ENCODE measurements around the gene MARCHF6. TPM values are rescaled to one million over a fixed set of nuclear protein-coding genes. Genes with fewer than 3 reads are reported as not detected.
"Not testable (repeated sequence)": the region's sequence is repeated elsewhere in the genome, so short reads cannot be mapped to it uniquely, and the experiment has no call there.

MARCHF6 gene
- polyA plus RNA-seq, 3 donors, result 24.0 to 90.1 (median 31.0) TPM

GRCh38 chr5:10387690-10388089, 34.2 kb downstream of the MARCHF6 start:
- Histone ChIP-seq H3K4me2 (replicated peaks; ENCODE audit: extremely low read depth, low read length, poor library complexity, severe bottlenecking) (no peak overlapping the region), H3K9me3 (replicated peaks in 1 of 2; ENCODE audit: control insufficient read depth in 1 of 2, insufficient read depth in 1 of 2, low read length in 2 of 2) (no peaks in the 10 kb centered on the region), H3K36me3 (replicated peaks in 1 of 2; ENCODE audit: control insufficient read depth in 1 of 2, insufficient read depth in 2 of 2, low read length in 2 of 2) (peaks cover 60 to 100% of the 10 kb centered on the region in 2 donors), H3K4me1 (ENCODE audit: control insufficient read depth in 1 of 2, insufficient read depth in 2 of 2, low read length in 2 of 2) (no peaks in the 10 kb centered on the region), H2AFZ (ENCODE audit: insufficient read depth, low read depth, low read length, poor library complexity, severe bottlenecking) (no peak overlapping the region), H3K79me2 (ENCODE audit: insufficient read depth, low read length) (no peaks in the 10 kb centered on the region), H3K27ac (ENCODE audit: low read depth in 1 of 2, low read length in 2 of 2) (no peak overlapping the region), H3K27me3 (ENCODE audit: control insufficient read depth in 2 of 2, insufficient read depth in 2 of 2, low read length in 2 of 2) (no peaks in the 10 kb centered on the region), H3K9ac (ENCODE audit: insufficient read depth, low read length, poor library complexity, severe bottlenecking) (no peak overlapping the region), H4K20me1 (ENCODE audit: insufficient read depth, low read length) (peaks cover 17% of the 10 kb centered on the region), H3K4me3 (replicated peaks in 1 of 3; ENCODE audit: low read depth in 2 of 3, low read length in 3 of 3) (no peak overlapping the region)
- Mint-ChIP-seq H3K27ac (peak overlapping the region in 3 of 7 donors; percentile 15 to 35 (median 26)), H3K27me3 (ENCODE audit: low read depth in 3 of 3) (no peaks in the 10 kb centered on the region), H3K4me1 (peaks cover 2% of the 10 kb centered on the region), H3K4me3 (no peak overlapping the region), H3K9me3 (peaks cover 0 to 2% (median 0%) of the 10 kb centered on the region in 7 donors), H3K36me3 (peaks cover 64 to 72% of the 10 kb centered on the region in 2 donors)
- DNase-seq, result no peak
- intact Hi-C loops (cut with micrococcal nuclease), result no loop called here
- no CpG with 5 or more reads among the region's 4 CpGs for WGBS (ENCODE audit: insufficient coverage)
- TF ChIP-seq CTCF (IDR thresholded peaks at IDR 0.05), result no peak

DNA sequence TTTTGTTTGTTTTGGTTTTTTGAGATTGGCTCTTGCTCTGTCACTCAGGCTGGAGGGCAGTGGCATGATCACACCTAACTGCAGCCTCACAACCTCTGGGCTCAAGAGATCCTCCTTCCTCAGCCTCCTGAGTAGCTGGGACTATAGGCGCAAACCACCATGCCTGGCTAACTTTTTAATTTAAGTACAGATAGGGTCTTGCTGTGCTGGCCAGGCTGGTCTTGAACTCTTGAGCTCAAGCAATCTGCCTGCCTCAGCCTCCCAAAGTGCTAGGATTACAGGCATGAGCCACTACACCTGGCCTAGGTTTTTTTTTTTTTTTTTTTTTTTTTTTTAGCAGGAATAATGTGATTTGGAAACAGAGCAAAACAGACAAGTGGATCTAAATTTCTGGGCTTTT, 37.6 kb downstream of the MARCHF6 start:
- Histone ChIP-seq H3K4me1 (ENCODE audit: control insufficient read depth in 1 of 2, insufficient read depth in 2 of 2, low read length in 2 of 2) (no peaks in the 10 kb centered on the region), H3K9me3 (replicated peaks in 1 of 2; ENCODE audit: control insufficient read depth in 1 of 2, insufficient read depth in 1 of 2, low read length in 2 of 2) (no peaks in the 10 kb centered on the region), H3K27ac (ENCODE audit: low read depth in 1 of 2, low read length in 2 of 2) (no peak overlapping the region), H3K79me2 (ENCODE audit: insufficient read depth, low read length) (no peaks in the 10 kb centered on the region), H2AFZ (ENCODE audit: insufficient read depth, low read depth, low read length, poor library complexity, severe bottlenecking) (no peak overlapping the region), H3K4me3 (replicated peaks in 1 of 3; ENCODE audit: low read depth in 2 of 3, low read length in 3 of 3) (no peak overlapping the region), H3K4me2 (replicated peaks; ENCODE audit: extremely low read depth, low read length, poor library complexity, severe bottlenecking) (no peak overlapping the region), H3K36me3 (replicated peaks in 1 of 2; ENCODE audit: control insufficient read depth in 1 of 2, insufficient read depth in 2 of 2, low read length in 2 of 2) (peaks cover 84 to 99% of the 10 kb centered on the region in 2 donors), H4K20me1 (ENCODE audit: insufficient read depth, low read length) (peaks cover 5% of the 10 kb centered on the region), H3K27me3 (ENCODE audit: control insufficient read depth in 2 of 2, insufficient read depth in 2 of 2, low read length in 2 of 2) (no peaks in the 10 kb centered on the region), H3K9ac (ENCODE audit: insufficient read depth, low read length, poor library complexity, severe bottlenecking) (no peak overlapping the region)
- no peak for TF ChIP-seq CTCF (IDR thresholded peaks at IDR 0.05)
- Mint-ChIP-seq H3K27ac (no peak overlapping the region), H3K36me3 (peaks cover 62 to 75% of the 10 kb centered on the region in 2 donors), H3K9me3 (peaks cover 0 to 2% (median 0%) of the 10 kb centered on the region in 7 donors), H3K27me3 (ENCODE audit: low read depth in 3 of 3) (no peaks in the 10 kb centered on the region), H3K4me1 (peaks cover 2% of the 10 kb centered on the region), H3K4me3 (no peak overlapping the region)
- WGBS (ENCODE audit: insufficient coverage), result no CpG with 5 or more reads among the region's 1 CpG
- DNase-seq, result no peak
- intact Hi-C loops (cut with micrococcal nuclease), result no loop called here

- intact Hi-C loops (cut with micrococcal nuclease); H3K4me1 ChIP-seq (ENCODE audit: control insufficient read depth in 1 of 2, insufficient read depth in 2 of 2, low read length in 2 of 2); H3K27ac ChIP-seq (ENCODE audit: low read depth in 1 of 2, low read length in 2 of 2); DNase-seq; H3K4me2 ChIP-seq (replicated peaks; ENCODE audit: extremely low read depth, low read length, poor library complexity, severe bottlenecking); H3K4me3 ChIP-seq (replicated peaks in 1 of 3; ENCODE audit: low read depth in 2 of 3, low read length in 3 of 3); H3K79me2 ChIP-seq (ENCODE audit: insufficient read depth, low read length); H3K27me3 ChIP-seq (ENCODE audit: control insufficient read depth in 2 of 2, insufficient read depth in 2 of 2, low read length in 2 of 2); H3K9ac ChIP-seq (ENCODE audit: insufficient read depth, low read length, poor library complexity, severe bottlenecking); H3K4me3 Mint-ChIP-seq; H3K4me1 Mint-ChIP-seq; H2AFZ ChIP-seq (ENCODE audit: insufficient read depth, low read depth, low read length, poor library complexity, severe bottlenecking); H3K27me3 Mint-ChIP-seq (ENCODE audit: low read depth in 3 of 3); H4K20me1 ChIP-seq (ENCODE audit: insufficient read depth, low read length); H3K9me3 ChIP-seq (replicated peaks in 1 of 2; ENCODE audit: control insufficient read depth in 1 of 2, insufficient read depth in 1 of 2, low read length in 2 of 2); H3K9me3 Mint-ChIP-seq: not testable (repeated sequence)
- Mint-ChIP-seq H3K27ac (peak overlapping the region in 3 of 7 donors; percentile 3 to 24 (median 6)), H3K36me3 (peaks cover 66 to 81% of the 10 kb centered on the region in 2 donors)
- peaks cover 77 to 99% of the 10 kb centered on the region in 2 donors for H3K36me3 ChIP-seq (replicated peaks in 1 of 2; ENCODE audit: control insufficient read depth in 1 of 2, insufficient read depth in 2 of 2, low read length in 2 of 2)
- WGBS (ENCODE audit: insufficient coverage), result 71% methylated on average over 3 of the region's 6 CpGs
These were observed 39.3 kb downstream of the MARCHF6 start for GRCh38 chr5:10392567-10393328.

Data from CD14-positive monocyte (primary cell).